GM19043 (cell line): ENCODE data around the gene DIS3L2.
"Not testable (repeated sequence)": the region's sequence is repeated elsewhere in the genome, so short reads cannot be mapped to it uniquely, and the experiment has no call there.

Source experiments
- ATAC-seq: cut with Tn5 transposase; IDR thresholded peaks from one replicate; pipeline ENCODE4 v1.9.1; 2021; ENCODE audit warnings: low read depth; ENCODE audit not compliant: unreplicated experiment

The DIS3L2 gene

DNA sequence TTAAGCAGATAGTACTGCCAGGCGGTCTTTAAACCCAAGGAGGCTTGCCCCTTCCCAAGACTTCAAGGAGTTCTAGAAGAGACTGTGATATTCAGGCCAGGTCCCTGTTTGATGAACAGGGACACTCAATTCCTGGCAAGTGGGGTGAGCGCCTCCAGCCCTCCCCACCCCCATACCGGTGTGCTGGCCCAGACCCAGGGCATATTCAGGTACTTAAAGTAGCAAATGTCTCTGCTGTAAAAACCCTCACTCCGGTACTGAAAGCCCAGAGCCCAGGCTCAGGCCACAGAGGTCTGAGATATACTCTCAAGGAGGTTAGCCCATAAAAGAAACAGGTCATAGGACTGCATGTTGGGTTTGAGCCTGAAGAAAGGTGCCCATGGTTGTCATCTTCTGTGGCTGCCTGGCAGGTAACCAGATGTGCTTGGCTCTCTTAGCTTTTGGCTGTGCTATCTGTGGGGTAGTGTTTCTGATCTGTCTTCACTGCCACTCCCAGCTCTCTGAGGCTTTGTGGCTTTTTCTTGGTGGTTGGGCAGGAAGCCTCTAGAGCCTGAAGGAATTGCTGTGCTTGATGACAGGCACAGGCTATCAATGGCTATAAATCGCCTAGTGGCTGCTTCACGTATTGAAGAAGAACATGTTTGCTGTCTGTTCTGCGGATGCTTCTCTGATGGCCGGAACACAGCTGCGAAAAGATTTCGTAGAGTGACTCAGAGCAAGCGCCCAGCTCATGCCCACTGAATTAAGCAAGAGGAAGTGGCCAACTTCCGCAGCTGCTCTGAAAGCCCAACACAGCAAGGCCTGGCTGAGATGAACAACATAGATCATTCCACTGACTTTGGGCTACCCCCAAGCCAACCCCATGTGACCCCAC is 353.8 kb downstream of the DIS3L2 start:
- ATAC-seq: peak; percentile 88

DNA sequence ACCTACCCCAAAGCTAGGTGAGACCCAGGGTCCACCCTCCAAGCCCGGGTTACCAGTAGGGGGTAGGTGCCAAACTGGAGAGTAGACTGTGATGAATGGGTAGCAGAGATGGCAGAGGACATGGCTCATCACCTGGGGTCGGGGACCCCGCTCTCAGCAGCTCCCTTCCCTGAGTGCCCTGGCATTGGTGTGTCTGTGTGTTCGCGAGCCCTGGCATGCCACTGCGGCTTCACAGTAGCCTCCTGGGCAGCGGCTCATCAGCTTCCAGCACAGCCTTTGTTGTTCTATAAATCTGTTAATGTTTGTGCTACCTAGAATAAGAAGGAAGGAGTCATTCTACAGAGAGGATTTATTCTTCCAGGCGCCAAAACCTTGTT is 354.4 kb downstream of the DIS3L2 start:
- no peak for ATAC-seq

DNA sequence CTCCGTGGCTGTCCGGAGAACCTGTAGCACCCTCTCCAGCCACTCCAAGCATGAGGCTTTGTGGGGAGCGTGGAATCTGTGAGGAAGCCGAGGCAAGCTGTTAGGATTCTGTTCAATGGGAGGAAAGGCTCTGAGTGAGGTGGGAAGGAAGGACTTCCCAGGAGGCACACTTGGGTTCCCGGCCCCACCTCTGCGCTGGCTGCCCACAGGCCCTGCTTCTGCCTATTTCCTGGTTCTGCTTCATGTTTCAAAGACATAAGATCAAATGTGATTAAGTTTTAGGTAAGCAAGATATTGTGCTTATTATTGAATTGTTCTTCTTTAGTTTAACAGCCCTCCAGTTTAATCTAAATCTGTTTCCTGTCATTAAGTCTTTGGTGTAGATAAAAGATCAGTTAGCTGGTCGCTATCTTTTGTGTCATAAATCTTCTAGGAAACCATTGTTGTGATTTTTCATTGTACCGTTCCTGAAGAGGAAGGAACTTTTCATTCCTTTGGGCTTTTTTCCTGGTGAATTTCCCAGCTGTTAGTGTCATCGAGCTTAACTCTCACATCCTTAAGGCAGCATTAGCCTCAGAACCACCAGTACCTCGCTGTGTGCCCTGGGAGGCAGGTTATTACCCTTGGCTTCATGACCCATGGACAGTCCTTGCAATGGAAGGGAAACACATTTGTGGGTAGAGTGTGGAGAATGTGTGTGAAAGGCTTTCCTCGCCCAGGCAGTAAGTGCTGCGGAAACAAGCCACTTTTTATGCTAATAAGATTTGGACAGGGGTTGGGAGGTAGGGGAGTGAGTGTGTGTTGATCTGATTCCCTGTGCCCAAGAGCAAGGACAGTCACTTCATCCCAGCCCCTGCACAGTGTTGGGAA is 355.2 kb downstream of the DIS3L2 start:
- no peak for ATAC-seq

DNA sequence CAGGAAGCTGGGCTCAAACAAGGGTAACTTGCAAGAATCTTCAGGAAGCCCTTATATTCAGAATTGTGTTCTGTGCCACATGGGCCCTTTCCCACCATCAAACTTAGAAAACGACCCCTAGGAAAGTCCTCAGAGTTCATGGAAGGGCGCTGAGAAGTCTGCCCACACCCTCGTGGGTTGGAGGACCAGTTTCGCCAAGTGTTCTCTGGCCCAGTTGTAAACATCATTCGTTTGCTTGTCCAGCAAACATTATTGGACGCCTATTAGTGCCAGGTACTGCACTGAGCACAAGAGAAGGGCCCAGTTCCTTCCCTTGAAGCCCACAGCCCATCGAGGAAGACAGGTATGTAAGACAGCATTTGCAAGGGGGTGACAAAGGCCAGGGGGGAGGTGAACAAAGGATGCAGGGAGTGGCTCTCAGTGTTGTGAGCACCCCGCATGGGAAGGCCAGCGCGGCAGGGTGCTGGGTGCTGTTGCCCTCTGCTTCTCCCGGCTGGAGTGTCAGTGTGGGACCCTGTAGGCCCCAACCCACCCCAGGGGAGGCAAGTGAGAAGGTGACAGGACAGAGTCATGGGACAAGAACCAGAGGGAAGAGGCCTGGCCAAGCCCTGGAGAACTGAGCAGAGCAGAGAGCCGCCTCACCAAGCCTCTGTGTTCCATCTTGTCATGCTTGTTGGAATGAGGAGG is 356.8 kb downstream of the DIS3L2 start:
- ATAC-seq: no peak

DNA sequence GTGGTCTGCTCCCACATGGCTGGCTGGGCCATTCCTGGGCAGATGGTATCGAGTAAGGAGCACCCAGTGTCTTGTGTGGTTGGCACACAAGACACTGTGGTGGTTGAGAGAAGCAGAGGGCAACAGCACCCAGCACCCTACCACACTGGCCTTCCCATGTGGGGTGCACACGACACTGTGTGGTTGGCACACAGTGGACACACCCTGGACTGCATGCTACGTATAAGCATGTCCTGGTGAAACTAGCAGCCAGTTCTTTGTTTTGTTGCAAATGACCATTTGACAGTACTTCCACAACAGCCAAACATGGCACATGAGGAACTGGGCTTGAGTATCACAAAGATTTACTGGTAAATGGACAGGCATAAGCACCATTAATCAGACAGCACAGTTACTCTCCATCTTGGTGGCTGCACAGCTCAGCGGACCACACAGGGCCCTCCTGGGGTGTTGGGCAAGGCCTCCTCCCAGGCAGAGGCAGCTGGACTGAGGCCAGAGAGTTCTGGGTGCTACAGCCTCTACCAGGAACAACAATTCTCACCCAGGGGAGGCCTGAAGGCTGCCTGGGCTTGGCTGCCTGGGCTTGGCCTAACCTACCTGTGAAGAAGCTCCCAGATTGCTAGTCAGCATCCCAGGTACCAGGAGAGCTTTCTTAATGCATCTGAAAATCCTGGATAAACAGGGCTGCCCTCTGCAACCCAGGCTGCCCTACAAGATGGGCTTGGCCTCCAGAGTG is 357.7 kb downstream of the DIS3L2 start:
- no peak for ATAC-seq

DNA sequence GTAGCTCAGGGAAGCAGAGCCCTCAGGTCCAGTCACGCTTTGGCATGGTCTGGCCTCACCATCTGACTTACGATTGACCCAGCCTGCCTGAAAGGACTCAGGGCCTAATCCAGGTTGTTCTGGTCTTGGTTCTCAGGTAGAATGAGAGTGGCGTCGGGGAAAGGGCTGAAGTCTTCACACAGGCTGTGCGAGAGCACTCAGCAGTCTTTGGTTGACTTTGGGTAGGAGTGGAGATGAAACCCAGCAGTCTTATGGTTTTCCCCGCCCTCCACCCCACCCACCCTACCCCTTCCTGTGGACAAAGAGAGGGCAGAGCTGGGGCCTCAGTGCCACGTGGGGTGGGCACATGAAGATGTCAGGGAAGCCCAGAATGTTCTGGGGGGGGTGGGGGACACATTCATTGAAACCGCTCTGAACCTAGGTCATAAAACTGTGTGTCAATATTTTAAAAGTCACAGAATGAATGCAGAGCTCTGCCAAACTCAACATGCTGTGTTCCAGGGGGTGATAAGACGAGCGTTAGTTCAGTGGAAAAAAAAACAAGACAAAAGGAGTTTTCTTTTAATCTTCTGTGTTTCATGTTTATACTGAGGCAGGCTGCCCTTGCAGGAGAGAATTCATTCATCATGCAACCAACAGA is 358.4 kb downstream of the DIS3L2 start:
- no peak for ATAC-seq

DNA sequence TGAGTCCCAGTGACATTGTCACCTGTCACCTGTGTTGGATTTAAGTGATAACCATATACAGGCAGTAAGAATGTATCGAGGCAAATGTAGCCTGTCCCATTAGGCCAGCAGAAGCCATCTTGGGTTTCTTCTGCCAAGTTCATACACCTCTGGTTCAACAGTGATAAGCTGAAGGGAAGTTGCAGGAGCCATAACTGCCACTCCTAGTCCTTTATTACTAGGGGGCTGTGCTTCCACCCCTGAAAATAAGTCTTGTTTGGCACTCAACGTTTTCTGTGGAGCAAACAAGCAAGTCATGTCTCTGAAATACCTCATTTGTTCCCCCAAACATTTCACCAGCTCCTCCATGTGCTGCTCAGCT is 358.9 kb downstream of the DIS3L2 start:
- ATAC-seq: no peak

DNA sequence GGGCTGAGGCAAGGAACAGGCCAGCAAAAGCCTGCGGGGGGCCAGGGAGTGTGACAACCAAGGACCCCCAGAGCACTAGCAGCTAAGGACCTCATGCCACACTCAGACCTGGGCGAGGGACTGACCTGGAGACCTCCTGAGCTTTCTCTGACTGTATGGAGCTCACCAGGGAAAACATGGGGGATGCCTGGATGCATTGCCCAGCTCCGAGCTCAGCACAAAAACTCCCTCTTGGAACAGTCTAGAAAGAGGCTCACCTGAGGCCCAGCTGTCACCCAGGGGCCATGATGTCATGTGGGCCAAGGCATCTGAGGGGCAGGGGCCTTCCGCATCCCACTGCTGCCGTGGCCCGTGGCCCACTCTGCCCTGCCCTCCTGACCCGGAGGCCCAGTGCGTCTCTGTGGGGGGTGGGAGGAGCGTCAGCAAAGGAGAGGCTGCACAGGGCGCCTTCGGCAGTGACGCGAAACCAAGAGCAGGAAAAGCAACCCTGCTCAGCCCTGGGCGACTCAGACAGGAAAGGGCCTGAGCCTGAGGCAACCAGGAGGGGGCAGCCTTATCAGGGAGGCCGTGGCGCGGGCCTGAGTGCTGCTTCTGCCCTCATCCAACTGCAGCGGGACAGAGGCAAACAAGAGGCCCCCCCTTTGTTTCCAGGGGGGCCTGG is 359.8 kb downstream of the DIS3L2 start:
- ATAC-seq: no peak

DNA sequence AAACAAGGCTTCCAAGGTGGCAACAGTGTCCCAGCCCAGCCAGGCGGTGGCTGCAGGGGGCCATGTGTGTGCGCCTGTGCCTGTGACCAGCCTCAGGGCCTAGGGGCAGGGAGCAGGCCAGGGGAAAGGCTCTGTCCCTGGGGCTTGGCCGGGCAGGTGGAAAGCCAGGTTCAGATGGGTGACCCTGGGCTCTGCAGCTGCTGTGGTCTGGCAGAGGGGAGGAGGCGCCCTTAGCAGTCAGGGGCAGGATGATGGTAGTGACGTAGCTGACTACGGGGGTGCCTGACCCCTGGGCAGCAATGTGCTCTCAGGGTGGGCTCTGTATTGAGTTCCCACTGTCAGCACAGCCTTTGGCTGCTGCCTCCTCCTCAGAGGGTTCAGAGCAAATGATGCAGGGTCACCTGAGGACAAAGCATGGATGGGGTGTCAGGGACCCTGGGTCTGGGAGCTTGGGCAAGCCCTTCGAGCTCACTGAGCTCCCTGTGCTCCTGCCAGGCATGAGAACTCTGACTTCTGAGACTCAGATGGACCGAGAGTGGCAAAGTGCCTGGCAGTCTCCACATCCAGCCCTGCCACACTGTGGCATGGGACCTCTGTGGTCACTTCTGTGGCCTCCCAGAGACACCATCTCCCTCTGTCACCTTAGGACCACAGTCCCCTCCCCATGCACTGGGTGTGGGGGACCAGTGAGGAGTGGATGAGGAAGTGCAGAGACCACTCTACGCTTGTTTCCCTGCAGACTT is 360.5 kb downstream of the DIS3L2 start:
- ATAC-seq: no peak

DNA sequence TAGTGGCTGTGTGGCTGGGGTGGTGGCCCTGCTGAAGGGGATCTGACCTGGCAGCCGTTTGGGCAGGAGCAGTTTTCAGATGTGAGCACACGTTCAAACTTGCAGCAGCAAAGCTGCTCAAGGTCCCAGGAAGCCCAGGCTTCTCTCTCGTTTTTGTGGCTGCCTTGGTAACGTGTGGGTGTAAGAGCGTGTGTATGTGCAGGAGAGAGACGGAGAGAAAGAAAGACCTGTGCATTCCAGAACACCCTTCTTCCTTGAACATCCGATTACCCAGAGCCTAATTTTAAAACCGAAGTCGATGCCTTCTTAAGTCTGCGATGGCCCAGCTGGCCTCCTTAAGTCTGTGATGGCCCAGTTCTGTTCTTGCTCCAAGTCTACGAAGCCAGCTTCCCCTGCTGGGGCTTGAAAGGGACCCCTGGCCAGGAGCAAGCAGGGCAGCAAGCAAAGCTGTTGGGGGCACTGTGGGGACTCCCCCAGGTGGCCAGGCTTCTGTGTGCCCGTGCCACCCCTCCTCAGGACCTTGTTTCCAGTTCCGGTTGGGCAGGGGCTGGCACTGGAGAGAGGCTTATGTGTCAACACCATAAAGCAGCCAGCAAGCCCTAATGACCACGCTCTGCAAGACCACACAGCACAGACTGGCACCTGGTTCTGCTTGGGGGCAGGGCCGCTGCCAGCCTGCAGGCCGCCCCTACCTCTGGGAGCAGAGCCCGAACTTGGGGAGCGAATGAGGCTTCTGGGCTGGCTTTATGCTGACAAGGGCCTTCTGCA is 361.2 kb downstream of the DIS3L2 start:
- ATAC-seq: no peak

DNA sequence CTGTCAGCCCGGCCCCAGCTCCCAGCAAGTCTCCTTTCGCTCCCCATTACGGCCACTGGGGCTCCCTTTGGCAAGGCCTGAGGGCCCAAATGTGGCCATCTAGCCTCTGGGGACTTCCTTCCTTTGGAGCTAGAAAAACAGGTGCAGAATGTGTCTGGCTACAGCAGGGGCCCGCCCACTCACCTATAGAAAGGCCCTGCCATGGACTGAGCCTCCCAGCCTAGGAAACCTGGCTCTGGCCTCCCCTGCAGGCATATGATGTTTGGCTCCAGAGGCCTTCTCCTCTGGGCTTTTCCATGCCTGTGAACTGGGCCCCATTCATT is 361.8 kb downstream of the DIS3L2 start:
- ATAC-seq: no peak

DNA sequence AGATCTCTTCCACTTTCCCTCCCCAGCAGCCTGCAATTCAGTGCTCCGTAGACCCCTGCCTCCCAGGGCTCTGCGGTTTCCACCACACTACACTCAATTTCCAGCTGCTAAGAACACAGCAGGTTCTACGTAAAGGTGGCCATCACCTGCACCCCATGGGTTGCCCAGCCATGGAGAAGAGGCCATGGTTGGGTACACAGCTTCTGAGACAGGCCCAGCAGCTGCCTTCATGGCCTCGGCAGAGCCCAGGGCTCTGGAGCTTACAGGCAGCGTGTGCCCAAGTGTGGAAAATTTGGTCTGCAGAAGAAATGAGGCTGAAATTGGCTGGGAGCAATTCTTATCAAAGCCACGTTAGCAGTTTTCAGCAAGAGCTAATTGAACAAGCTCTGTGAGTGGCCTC is 362.5 kb downstream of the DIS3L2 start:
- not testable (repeated sequence) for ATAC-seq

DNA sequence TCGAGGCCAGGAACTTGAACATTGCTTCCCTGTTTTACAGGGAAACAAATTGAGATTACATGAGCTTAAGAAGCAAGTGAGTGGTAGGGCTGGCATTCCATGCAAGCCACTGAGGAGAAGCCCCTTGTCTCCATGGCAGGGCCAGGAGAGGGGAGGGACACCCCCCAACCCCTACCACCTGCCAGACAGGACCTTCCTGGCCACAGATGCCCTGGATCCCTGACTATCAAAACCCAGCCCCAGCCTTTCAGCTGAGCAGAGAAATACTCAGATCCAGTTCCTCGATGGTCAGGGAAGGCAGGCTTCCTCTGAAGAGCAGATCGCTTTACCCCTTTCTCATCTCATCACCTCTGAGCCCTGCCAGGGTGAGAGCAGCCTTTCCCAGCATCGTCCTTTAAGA is 363.3 kb downstream of the DIS3L2 start:
- ATAC-seq: no peak

DNA sequence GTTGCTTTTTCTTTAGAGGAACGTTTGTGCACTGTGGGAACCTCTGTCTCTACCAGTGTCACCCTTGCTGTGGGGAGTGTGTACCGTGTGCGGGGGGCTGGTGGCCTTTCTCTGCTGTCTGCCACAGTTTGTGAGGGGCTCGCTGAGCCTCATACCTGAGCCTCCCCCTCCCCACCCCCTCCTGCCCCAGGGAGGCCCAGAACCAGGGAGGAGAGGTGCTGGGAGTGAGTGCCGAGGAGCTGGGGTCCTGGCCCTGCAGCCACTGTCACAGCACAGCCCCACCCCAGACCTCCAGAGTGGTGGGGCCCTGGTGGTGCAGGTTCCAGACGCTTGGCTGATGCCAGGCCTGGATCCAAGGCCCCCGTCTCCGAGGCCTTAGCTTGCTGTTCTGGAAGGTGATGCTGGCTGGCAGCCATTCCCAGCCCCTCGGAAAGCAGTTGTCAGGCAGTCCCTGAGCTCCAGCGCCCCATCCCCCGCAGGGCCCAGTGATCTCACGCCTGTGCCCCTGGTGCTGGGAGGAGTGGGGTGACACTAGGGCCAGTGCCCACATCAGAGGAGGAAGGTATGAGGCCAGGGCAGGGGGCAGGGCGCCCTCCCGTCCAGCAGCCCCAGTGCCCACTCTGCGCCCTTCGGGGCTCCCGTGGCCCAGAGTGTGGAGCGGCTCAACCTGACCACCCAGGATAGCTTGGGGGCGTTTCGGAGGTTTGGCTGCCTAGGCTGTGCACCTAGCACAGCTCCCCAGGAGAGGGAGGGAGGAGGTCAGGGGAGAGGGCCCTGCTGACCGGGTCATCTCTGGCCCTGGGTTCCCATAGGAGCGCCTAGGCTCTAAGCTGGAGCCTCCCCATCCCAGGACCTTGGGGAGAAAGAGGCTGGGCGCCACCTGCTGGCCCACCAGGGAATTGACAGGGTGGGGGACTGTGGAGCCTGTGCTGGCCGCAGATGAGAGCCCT is 364.1 kb downstream of the DIS3L2 start:
- ATAC-seq: no peak

DNA sequence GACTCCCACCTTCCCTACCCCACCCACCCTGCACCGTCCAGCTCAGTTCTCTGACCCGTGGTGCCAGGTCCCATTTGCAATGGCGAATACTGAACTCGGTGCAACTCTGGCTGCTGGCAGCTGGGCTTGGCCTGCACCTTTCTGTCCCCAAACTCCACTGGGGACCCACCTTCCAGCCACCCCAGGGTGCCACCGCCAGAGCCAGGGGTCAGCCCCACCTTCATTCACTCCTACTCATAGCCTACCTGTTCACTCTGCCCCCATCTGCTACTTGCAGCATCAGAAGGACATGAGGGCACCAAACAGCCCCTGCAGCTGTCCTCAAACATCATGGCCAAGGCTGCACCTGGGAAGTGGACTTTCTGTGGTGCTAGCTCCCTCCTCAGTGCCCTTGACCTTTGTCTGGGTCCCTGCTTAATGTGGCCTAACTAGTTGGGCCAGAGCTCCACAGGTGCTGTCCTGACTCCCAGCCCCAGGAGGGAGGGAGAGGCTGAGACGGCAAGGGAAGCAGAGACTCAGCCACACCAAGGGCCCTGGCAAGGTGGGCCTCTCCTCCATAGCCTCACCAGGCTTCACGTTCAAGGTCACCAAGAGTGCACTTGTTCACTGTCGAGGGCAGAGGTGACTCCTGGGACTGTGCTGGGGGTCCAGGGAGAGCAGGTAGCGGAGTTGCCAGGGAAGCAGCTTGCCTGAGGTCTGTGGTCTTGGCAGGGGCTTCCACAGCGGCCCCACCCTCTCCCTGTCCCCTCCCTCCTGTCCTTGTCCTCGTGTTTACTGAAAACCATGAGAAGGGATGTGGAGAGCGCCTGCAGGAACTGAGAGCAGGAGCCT is 365.0 kb downstream of the DIS3L2 start:
- ATAC-seq: not testable (repeated sequence)
